SK-N-SH treated with all-trans-retinoic acid at 6 μM for 48 hours (cell line): ENCODE measurements around the gene SLC13A3.

Experiments used
- ATAC-seq: fragments of 200-7000 bp; cut with Tn5 transposase; 3 replicates; pipeline ENCODE4 v1.9.1; 2020; ENCODE audit warnings: mild to moderate bottlenecking, moderate library complexity
- ARNTL ChIP-seq: fragments of 450-650 bp; formaldehyde crosslinking; IDR thresholded peaks from 2 replicates; pipeline ENCODE4 v1.5.0; 2020; ENCODE audit warnings: low read depth, mild to moderate bottlenecking, moderate library complexity, borderline replicate concordance
- BACH2 ChIP-seq: fragments of 250-450 bp; sonication (Bioruptor Pico); IDR thresholded peaks from 2 replicates; pipeline ENCODE4 v1.9.0; 2021; ENCODE audit warnings: mild to moderate bottlenecking, borderline replicate concordance
- CREB5 ChIP-seq: fragments of 250-450 bp; sonication (Bioruptor Pico); IDR thresholded peaks from 2 replicates; pipeline ENCODE4 v1.5.1; 2020; ENCODE audit warnings: low read depth, mild to moderate bottlenecking, moderate library complexity
- CSDC2 ChIP-seq: fragments of 250-450 bp; sonication (Bioruptor Pico); IDR thresholded peaks from 2 replicates; pipeline ENCODE4 v1.5.0; 2020; ENCODE audit warnings: mild to moderate bottlenecking, moderate library complexity
- CSRNP3 ChIP-seq: fragments of 250-450 bp; sonication (Bioruptor Pico); IDR thresholded peaks from 2 replicates; pipeline ENCODE4 v1.5.1; 2021; ENCODE audit warnings: mild to moderate bottlenecking, moderate library complexity
- ESRRG ChIP-seq: fragments of 250-450 bp; sonication (Bioruptor Pico); IDR thresholded peaks from 2 replicates; pipeline ENCODE4 v1.6.1; 2021; ENCODE audit warnings: mild to moderate bottlenecking
- GLIS3 ChIP-seq: fragments of 250-450 bp; sonication (Bioruptor Pico); IDR thresholded peaks from 2 replicates; pipeline ENCODE4 v1.5.0; 2020; ENCODE audit warnings: mild to moderate bottlenecking, moderate library complexity
- ISL1 ChIP-seq: fragments of 250-450 bp; sonication (Bioruptor Pico); IDR thresholded peaks from 2 replicates; pipeline ENCODE4 v2.1.2; 2022; ENCODE audit warnings: mild to moderate bottlenecking, moderate library complexity
- OSR1 ChIP-seq: fragments of 250-450 bp; sonication (Bioruptor Pico); IDR thresholded peaks from 2 replicates; pipeline ENCODE4 v1.8.0; 2022; ENCODE audit warnings: moderate library complexity, mild to moderate bottlenecking, inconsistent platforms
- PATZ1 ChIP-seq: fragments of 250-450 bp; sonication (Bioruptor Pico); IDR thresholded peaks from 2 replicates; pipeline ENCODE4 v1.8.0; 2020; ENCODE audit warnings: mild to moderate bottlenecking, moderate library complexity, borderline replicate concordance
- POU6F1 ChIP-seq: fragments of 250-450 bp; sonication (Bioruptor Pico); IDR thresholded peaks from 2 replicates; pipeline ENCODE4 v1.8.0; 2021; ENCODE audit warnings: low read depth, mild to moderate bottlenecking, moderate library complexity, borderline replicate concordance
- PPARA ChIP-seq: fragments of 250-450 bp; sonication (Bioruptor Pico); IDR thresholded peaks from 2 replicates; pipeline ENCODE4 v1.5.0; 2020; ENCODE audit warnings: mild to moderate bottlenecking, borderline replicate concordance
- RARB ChIP-seq: fragments of 250-450 bp; sonication (Bioruptor Pico); IDR thresholded peaks from 2 replicates; pipeline ENCODE4 v1.8.0; 2021; ENCODE audit warnings: mild to moderate bottlenecking, moderate library complexity
- SNAI2 ChIP-seq: fragments of 250-450 bp; sonication (Bioruptor Pico); IDR thresholded peaks from 2 replicates; pipeline ENCODE4 v1.5.0; 2020; ENCODE audit warnings: mild to moderate bottlenecking, moderate library complexity
- TCF4 ChIP-seq: fragments of 250-450 bp; sonication (Bioruptor Pico); IDR thresholded peaks from 2 replicates; pipeline ENCODE4 v1.8.0; 2021; ENCODE audit warnings: mild to moderate bottlenecking, moderate library complexity, borderline replicate concordance
- TOX ChIP-seq: fragments of 250-450 bp; sonication (Bioruptor Pico); IDR thresholded peaks from 2 replicates; pipeline ENCODE4 v1.8.0; 2021; ENCODE audit warnings: mild to moderate bottlenecking, moderate library complexity, borderline replicate concordance
- TSHZ2 ChIP-seq: fragments of 250-450 bp; sonication (Bioruptor Pico); IDR thresholded peaks from 2 replicates; pipeline ENCODE4 v1.5.0; 2020; ENCODE audit warnings: mild to moderate bottlenecking, moderate library complexity
- ZC3H10 ChIP-seq: fragments of 250-450 bp; sonication (Bioruptor Pico); IDR thresholded peaks from 2 replicates; pipeline ENCODE4 v1.5.1; 2021; ENCODE audit warnings: mild to moderate bottlenecking, moderate library complexity
- ZFP3 ChIP-seq: fragments of 250-450 bp; sonication (Bioruptor Pico); IDR thresholded peaks from 2 replicates; pipeline ENCODE4 v1.5.0; 2020; ENCODE audit warnings: mild to moderate bottlenecking, moderate library complexity
- ZFP30 ChIP-seq: fragments of 450-650 bp; formaldehyde crosslinking; IDR thresholded peaks from 2 replicates; pipeline ENCODE4 v1.5.0; 2022; ENCODE audit warnings: mild to moderate bottlenecking, moderate library complexity
- ZNF8 ChIP-seq: fragments of 450-650 bp; formaldehyde crosslinking; IDR thresholded peaks from 2 replicates; pipeline ENCODE4 v1.5.0; 2020; ENCODE audit warnings: mild to moderate bottlenecking, moderate library complexity

The SLC13A3 gene

GRCh38 chr20:46557231-46557956, 93.9 kb downstream of the SLC13A3 start:
- ATAC-seq, result no peak
- TF ChIP-seq PPARA (no peak), RARB (CRISPR knock-in tag) (no peak), BACH2 (CRISPR knock-in tag) (no peak), CSRNP3 (CRISPR knock-in tag) (no peak), PATZ1 (CRISPR knock-in tag) (no peak), GLIS3 (CRISPR knock-in tag) (no peak), ESRRG (CRISPR knock-in tag) (no peak), TOX (CRISPR knock-in tag) (no peak)

GRCh38 chr20:46555370-46555956, 95.8 kb downstream of the SLC13A3 start:
- TF ChIP-seq BACH2 (CRISPR knock-in tag) (no peak), CSRNP3 (CRISPR knock-in tag) (no peak), ESRRG (CRISPR knock-in tag) (no peak), PATZ1 (CRISPR knock-in tag) (no peak), ZFP30 (CRISPR knock-in tag) (no peak), ZNF8 (CRISPR knock-in tag) (no peak), CSDC2 (CRISPR knock-in tag) (no peak), TCF4 (CRISPR knock-in tag) (no peak)
- ATAC-seq, result no peak

- ATAC-seq, result no peak
- TF ChIP-seq POU6F1, result no peak
- TF ChIP-seq OSR1, result no peak
- TF ChIP-seq PPARA, result no peak
- no peak for TF ChIP-seq ZC3H10
- no peak for TF ChIP-seq SNAI2 (CRISPR knock-in tag)
- TF ChIP-seq ZNF8 (CRISPR knock-in tag), result no peak
- TF ChIP-seq ISL1 (CRISPR knock-in tag), result no peak
- no peak for TF ChIP-seq PATZ1 (CRISPR knock-in tag)
- no peak for TF ChIP-seq ZFP3 (CRISPR knock-in tag)
- no peak for TF ChIP-seq CSDC2 (CRISPR knock-in tag)
- TF ChIP-seq TOX (CRISPR knock-in tag), result no peak
- TF ChIP-seq BACH2 (CRISPR knock-in tag), result no peak
- no peak for TF ChIP-seq TSHZ2
- TF ChIP-seq RARB (CRISPR knock-in tag), result no peak
- no peak for TF ChIP-seq ZFP30 (CRISPR knock-in tag)
- TF ChIP-seq ARNTL, result no peak
- TF ChIP-seq CREB5 (CRISPR knock-in tag), result no peak
These were observed 96.4 kb downstream of the SLC13A3 start for GRCh38 chr20:46554828-46555227.
